Epithelial cell of esophagus (primary cell): ENCODE measurements around the gene CPEB4.

Experiments
- DNase-seq: peaks from one replicate; pipeline ENCODE4 v3.0.0; 2010; ENCODE audit warnings: low read depth
- H3K4me3 ChIP-seq: 2 replicates; pipeline ENCODE4 v1.5.1; 2011; ENCODE audit warnings: mild to moderate bottlenecking, low read length, control low read depth
- TF ChIP-seq, protein P1 (sequence below): IDR thresholded peaks from 2 replicates; pipeline ENCODE4 v1.5.1; 2011; ENCODE audit warnings: low read depth, mild to moderate bottlenecking, low read length, control low read depth, inconsistent platforms; ENCODE audit not compliant: insufficient read depth; ENCODE audit errors: missing control alignments

Gene CPEB4

GRCh38 chr5:173880306-173880985, 7.7 kb upstream of the CPEB4 start:
- TF ChIP-seq, protein P1, sequence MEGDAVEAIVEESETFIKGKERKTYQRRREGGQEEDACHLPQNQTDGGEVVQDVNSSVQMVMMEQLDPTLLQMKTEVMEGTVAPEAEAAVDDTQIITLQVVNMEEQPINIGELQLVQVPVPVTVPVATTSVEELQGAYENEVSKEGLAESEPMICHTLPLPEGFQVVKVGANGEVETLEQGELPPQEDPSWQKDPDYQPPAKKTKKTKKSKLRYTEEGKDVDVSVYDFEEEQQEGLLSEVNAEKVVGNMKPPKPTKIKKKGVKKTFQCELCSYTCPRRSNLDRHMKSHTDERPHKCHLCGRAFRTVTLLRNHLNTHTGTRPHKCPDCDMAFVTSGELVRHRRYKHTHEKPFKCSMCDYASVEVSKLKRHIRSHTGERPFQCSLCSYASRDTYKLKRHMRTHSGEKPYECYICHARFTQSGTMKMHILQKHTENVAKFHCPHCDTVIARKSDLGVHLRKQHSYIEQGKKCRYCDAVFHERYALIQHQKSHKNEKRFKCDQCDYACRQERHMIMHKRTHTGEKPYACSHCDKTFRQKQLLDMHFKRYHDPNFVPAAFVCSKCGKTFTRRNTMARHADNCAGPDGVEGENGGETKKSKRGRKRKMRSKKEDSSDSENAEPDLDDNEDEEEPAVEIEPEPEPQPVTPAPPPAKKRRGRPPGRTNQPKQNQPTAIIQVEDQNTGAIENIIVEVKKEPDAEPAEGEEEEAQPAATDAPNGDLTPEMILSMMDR, result no peak
- DNase-seq, result peak; percentile 19
- H3K4me3 ChIP-seq, result no peak overlapping the region

DNA sequence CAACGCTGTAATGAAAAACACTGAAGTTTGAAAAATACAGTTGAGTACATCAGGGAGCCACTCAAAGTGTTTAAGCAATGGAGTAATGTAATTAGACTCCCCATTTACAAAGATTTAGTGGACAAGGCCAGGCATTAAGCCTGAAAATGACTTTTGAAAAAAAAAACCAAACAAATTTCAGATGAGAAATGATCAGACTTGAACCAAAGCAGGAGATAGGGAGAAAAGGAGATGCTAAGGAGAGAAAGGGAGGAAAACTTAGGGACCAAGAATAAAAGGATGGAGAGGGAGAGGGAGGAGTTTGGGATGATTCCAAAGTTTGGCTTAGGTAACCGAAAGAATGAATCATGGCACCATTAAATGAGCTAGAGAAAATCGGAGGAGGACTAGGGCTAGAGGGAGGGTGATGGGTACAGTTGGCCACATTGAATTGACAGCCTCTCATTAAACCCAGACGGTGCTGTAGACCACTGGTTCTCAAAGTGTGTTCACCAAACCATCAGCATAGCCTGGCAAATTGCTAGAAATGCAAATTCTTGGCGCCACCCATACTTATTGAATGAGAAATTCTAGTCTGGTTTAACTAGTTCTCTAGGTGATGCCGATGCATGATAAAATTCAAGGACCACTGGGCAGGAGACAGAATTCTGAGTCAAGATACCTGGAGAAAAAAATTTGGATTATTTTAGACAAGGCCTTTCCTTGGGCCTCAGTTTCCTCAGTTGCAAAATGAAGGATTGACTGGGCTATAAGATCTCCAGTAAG, 6.2 kb upstream of the CPEB4 start:
- peak; percentile 62 for DNase-seq
- H3K4me3 ChIP-seq, result no peak overlapping the region
- TF ChIP-seq, protein P1, result no peak

- TF ChIP-seq, protein P1, result no peak
- H3K4me3 ChIP-seq, result no peak overlapping the region
- peak; percentile 52 for DNase-seq
Observed at GRCh38 chr5:173882632-173883031, 5.5 kb upstream of the CPEB4 start.

DNA sequence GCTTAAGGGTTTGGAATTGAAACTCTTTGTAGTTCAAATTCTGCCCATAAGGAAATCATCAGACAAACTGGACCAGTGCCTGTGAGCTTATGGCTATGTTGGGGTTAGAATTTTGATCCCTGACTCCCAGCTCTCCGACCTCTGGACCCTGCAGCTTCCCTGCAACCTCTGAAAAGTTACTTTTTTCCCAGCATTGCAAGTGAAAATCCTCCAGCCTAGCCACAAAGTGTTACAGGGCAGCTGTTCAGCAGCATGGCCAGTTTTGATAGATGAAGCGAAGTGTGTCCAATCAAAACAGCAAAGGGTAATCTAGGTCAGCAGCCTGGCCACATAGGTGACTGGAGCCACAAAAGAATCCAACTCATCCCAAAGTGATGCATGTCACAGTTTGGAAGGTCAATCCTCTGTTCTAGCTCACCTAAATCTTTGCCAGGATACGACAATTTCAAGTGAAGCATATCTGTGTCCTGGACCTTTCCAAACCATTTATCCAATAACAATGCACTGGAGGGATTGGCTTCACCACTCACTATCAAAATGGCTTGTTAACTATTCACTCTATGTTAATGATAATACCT, 4.7 kb upstream of the CPEB4 start:
- no peak overlapping the region for H3K4me3 ChIP-seq
- TF ChIP-seq, protein P1, result no peak
- DNase-seq, result no peak

DNA sequence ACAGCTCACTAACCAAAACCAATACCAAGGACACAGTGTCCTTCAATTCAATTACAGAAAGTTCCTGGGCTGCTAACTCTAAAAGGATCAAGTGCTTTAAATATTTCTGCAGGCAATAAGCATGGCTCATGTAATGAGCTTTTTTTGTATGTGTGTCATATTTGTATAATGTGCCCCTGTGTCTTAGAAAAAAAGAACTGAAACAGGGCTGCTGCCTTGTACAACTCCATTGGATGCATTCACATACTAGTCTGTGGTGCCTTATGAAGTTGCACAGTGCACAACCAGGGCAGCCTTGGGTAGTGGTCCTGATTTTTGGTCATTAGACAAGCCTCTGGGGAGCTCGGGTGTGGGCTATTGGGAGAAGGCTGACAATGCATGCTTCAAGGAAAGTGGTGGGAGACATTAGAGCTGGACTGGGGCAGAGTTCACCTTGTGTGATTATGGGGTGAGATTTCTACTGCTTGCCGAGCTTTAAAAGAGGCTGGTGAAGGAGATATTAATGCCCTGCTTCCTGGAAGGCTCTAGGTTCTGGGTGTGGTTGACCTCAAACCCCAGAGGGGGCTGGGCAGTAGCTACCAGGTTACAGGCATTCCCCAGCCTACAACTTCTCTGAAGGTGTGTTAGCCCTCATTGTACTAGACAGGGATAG, 3.6 kb upstream of the CPEB4 start:
- DNase-seq, result no peak
- H3K4me3 ChIP-seq, result no peak overlapping the region
- TF ChIP-seq, protein P1, result no peak

DNA sequence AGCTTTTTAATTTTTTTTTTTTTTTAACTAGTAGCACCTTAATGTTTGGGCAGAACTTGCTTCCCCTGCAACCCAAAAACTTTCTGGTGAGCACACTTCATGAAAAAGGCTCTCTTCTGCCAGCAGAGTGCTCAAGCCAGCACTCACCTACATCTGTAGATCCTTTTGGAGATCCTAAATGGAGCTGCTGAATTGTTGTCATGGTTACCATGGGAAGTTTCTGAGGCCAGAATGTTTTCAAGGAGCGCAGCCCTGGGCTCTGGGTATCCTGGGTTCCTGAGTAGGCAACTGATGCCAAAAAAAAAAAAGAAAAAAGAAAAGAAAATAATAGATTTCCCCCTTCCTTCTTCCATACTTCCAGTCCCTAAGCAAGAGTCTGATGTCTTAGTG, 3.1 kb upstream of the CPEB4 start:
- TF ChIP-seq, protein P1, result no peak
- no peak overlapping the region for H3K4me3 ChIP-seq
- no peak for DNase-seq
